A673 (cell line): ENCODE measurements around the gene MED31. TPM values are rescaled to one million over a fixed set of nuclear protein-coding genes. Genes with fewer than 3 reads are reported as not detected.
"Not testable (repeated sequence)": the region's sequence is repeated elsewhere in the genome, so short reads cannot be mapped to it uniquely, and the experiment has no call there.

ENCODE experiments used
- BruUV-seq: library from RNA; stranded (reverse); fragments of 400-500 nt; replicated peaks from 2 replicates; lab custom pipeline; 2021; lab: Mats Ljungman, UMichigan
- CTCF ChIA-PET: fragments of 300-600 bp; sonication (Branson Sonifier 250); formaldehyde crosslinking; loops from one replicate; lab custom pipeline; 2022; ENCODE audit warnings: antibody characterized with exemption; lab: Charles Lee
- POLR2A ChIA-PET: fragments of 300-600 bp; sonication (Branson Sonifier 250); formaldehyde crosslinking; loops from one replicate; lab custom pipeline; 2022; ENCODE audit warnings: antibody characterized with exemption; ENCODE audit not compliant: low non-redundant PET; lab: Charles Lee
- DNase-seq: peaks from one replicate; pipeline ENCODE4 v3.0.0-alpha.2; 2015; ENCODE audit warnings: low spot score
- H3K27ac ChIP-seq: fragments of 200-600 bp; sonication (generic); 2 replicates; pipeline ENCODE4 v1.5.1; 2016; ENCODE audit warnings: mixed run types, low read depth, mild to moderate bottlenecking, mixed read lengths, antibody characterized with exemption, low read length; ENCODE audit not compliant: poor library complexity, severe bottlenecking
- H3K27me3 ChIP-seq: fragments of 200-600 bp; sonication (generic); replicated peaks from 2 replicates; pipeline ENCODE4 v1.6.1; 2017; ENCODE audit warnings: mixed run types, low read depth, mild to moderate bottlenecking, mixed read lengths, antibody characterized with exemption, low read length; ENCODE audit not compliant: insufficient read depth, poor library complexity
- H3K36me3 ChIP-seq: fragments of 200-600 bp; sonication (generic); 2 replicates; pipeline ENCODE4 v1.6.1; 2016; ENCODE audit warnings: mixed run types, mild to moderate bottlenecking, mixed read lengths, antibody characterized with exemption, low read length; ENCODE audit not compliant: insufficient read depth, poor library complexity, severe bottlenecking
- H3K4me1 ChIP-seq: fragments of 200-600 bp; sonication (generic); 2 replicates; pipeline ENCODE4 v1.6.1; 2017; ENCODE audit warnings: mixed run types, mild to moderate bottlenecking, mixed read lengths, antibody characterized with exemption, low read length; ENCODE audit not compliant: insufficient read depth, poor library complexity, severe bottlenecking
- H3K4me3 ChIP-seq: fragments of 200-600 bp; sonication (generic); 2 replicates; pipeline ENCODE4 v1.5.1; 2016; ENCODE audit warnings: low read depth, mixed run types, mild to moderate bottlenecking, mixed read lengths, low read length; ENCODE audit not compliant: poor library complexity, severe bottlenecking
- H3K9me3 ChIP-seq: fragments of 200-600 bp; sonication (generic); 2 replicates; pipeline ENCODE4 v1.6.1; 2016; ENCODE audit warnings: mixed run types, low read depth, mild to moderate bottlenecking, mixed read lengths, antibody characterized with exemption, low read length; ENCODE audit not compliant: poor library complexity, severe bottlenecking
- CTCF ChIP-seq: fragments of 300-800, 200-600 bp; sonication (generic); conservative IDR thresholded peaks from 2 replicates; pipeline ENCODE4 v1.5.1; 2017; ENCODE audit warnings: low read depth, mild to moderate bottlenecking, antibody characterized with exemption, low read length, moderate library complexity, mixed read lengths
- EZH2 ChIP-seq: fragments of 200-600 bp; sonication (generic); IDR thresholded peaks from 2 replicates; pipeline ENCODE4 v1.6.1; 2017; ENCODE audit warnings: borderline replicate concordance, low read depth, mild to moderate bottlenecking, mixed read lengths, antibody characterized with exemption, low read length; ENCODE audit not compliant: poor library complexity, severe bottlenecking
- intact Hi-C: fragments of 100-400 bp; cut with micrococcal nuclease; formaldehyde crosslinking; loops from one replicate; pipeline ENCODE4 v1.10.0; 2022; ENCODE audit not compliant: unreplicated experiment
- total RNA-seq: library from RNA; stranded (reverse); gene quantifications from 2 replicates; pipeline ENCODE4 v1.2.3, GENCODE V29; 2021

MED31 gene
- total RNA-seq, 1 experiment from 2014 or later = 27.9 TPM

DNA sequence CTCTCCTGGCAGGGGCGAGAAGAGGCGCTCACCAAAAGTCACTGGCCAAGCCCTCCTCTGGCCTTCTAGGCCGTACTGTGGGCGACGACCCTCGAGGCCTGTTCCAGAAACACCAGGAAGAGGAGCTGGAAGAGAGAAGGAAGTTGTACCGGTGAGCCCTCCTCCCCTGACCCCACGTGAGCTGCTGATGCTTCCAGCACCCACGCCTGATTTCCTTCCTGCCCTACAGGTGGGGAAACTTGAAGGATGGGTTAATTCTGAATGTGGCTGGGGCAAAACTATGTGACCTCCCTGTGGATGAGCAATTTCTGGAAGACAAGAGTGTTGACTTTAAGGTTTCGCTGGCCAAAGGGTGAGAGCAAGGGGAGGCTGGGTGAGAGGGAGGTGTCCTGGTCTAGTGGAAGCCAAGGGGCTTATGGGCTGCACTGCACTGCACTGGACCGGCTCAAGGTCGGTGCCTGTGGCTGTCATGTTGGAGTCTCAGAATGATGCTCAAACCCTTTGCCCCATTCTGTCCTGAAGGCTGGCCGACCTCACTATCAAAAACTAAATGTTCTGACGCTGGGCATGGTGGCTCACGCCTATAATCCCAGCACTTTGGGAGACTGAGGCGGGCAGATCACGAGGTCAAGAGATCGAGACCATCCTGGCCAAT is 6.4 kb upstream of the MED31 start:
- ChIA-PET CTCF (interaction anchor here (0.6 kb wide), 1 partner anchor 151 kb away, joined by 3 read pairs; no protein-coding TSS in a partner anchor), POLR2A (no interaction called here)
- intact Hi-C loops = no loop called here
- no peak for DNase-seq
- no TSS peak for BruUV-seq
- H3K9me3 ChIP-seq = no peaks in the 10 kb centered on the region
- no peak overlapping the region for H3K4me3 ChIP-seq
- H3K27ac ChIP-seq = no peak overlapping the region
- TF ChIP-seq EZH2 = no peak
- no peak for TF ChIP-seq CTCF
- no peaks in the 10 kb centered on the region for H3K4me1 ChIP-seq
- peaks cover 50% of the 10 kb centered on the region for H3K27me3 ChIP-seq
- H3K36me3 ChIP-seq = no peaks in the 10 kb centered on the region

DNA sequence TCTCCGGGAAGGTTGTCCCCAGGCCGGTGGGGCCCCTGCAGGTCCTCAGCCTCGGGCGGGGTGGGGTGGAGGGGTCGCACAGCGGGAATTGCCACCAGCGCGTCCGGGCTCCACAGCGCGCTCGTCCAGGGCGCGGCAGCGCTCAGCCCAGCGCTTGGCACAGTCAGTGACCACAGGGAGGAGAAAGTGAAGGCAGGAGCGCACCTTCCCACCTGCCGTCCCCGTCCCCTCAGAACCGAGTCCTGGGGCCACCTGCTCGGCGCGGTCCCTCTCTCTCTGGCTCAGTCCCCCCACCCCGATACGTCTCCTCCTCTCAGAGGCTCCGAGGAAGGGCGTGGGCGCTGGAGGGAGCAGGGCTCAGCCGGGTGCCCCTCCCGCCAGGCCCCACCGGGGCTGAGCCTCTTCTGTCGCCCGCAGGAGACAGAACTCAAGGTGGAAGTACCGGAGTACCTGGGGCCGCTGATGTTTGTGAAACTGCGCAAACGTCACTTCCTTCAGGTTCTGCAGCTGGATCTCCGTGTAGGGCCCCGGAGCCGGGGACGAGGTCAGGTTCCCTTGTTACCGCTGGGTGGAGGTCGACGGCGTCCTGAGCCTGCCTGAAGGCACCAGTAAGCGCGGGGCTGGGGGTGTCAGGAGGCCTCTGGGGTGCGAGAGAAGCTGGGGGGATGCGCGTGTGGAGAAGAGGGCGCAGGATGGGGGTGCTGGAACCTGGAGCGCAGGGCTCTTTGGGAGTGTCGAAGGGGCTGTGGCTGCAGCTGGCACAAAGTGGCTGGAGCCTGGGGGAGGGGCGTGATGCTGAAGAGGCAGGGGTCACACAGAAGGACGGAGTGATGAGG is 5.6 kb upstream of the MED31 start:
- H3K9me3 ChIP-seq, POLR2A ChIA-PET, intact Hi-C loops, H3K36me3 ChIP-seq, BruUV-seq, H3K27ac ChIP-seq, DNase-seq, H3K4me3 ChIP-seq, H3K4me1 ChIP-seq: not testable (repeated sequence)
- H3K27me3 ChIP-seq = peaks cover 44% of the 10 kb centered on the region
- CTCF ChIA-PET = interaction anchor here (0.6 kb wide), 1 partner anchor 150 kb away, joined by 3 read pairs; no protein-coding TSS in a partner anchor

GRCh38 chr17:6655732-6656361 is 4.4 kb upstream of the MED31 start:
- Histone ChIP-seq H3K4me1 (peaks cover 10% of the 10 kb centered on the region), H3K27me3 (peaks cover 38% of the 10 kb centered on the region)
- H3K9me3 ChIP-seq, H3K36me3 ChIP-seq, POLR2A ChIA-PET, CTCF ChIA-PET, intact Hi-C loops, DNase-seq, H3K27ac ChIP-seq, H3K4me3 ChIP-seq, BruUV-seq: not testable (repeated sequence)
